Measurements from ENCODE around the gene AIPL1. TPM values are rescaled to one million over a fixed set of nuclear protein-coding genes. Genes with fewer than 3 reads are reported as not detected.
A peak's percentile ranks its signal among the peaks of the same experiment; 100 is the strongest.

Gene AIPL1
- total and polyA plus RNA-seq, 2 of the 4 experiments (the other 2 are of a cell fraction) = not detected

DNA sequence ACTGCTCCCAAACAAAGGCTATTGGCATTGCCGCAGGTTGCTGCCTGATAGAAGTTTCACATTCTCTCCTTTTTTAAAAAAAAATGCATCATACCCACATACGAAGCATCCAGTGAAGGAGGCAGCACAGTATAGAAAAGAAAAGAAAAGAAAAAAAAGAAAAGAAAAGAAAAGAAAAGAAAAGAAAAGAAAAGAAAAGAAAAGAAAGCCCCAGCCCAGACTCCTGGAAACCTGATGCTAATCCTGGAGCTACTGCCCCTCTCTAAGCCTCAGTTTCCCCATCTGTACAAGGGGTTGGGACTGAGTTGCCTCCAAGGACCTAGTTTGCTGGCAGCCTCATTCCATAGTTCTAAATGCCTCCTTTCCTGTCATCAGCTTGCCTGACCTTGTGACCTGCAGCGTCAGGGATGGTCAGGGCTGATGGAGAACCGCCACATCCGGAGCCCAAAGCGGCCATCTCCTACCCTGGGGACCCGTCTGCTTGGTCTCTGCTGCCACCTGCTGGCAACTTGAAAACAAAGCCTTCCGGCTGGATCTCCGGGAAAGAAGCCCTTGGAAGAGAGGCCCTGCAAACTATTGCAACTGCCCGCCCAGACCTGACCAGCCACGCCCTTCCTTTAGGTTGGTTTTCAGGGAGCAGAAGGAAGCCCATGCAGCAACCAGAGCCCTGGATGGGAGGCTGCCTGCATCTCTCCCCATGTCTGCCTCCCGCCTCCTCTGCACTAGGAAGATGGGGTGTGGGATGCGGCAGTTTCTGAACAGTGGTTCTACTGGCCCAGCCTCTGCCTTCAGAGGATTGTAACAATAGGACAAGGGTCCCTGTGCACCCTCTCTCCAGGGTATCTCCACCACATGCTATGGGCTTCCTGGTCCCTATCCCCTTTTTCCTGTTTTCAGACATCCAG lies 13.0 kb downstream of the AIPL1 start (continued):
- TF ChIP-seq RCOR1 (IDR thresholded peaks at IDR 0.05; ENCODE audit: insufficient replicate concordance, low read length) (no peak), CHD1 (IDR thresholded peaks at IDR 0.05; ENCODE audit: low read depth, low read length) (no peak)

DNA sequence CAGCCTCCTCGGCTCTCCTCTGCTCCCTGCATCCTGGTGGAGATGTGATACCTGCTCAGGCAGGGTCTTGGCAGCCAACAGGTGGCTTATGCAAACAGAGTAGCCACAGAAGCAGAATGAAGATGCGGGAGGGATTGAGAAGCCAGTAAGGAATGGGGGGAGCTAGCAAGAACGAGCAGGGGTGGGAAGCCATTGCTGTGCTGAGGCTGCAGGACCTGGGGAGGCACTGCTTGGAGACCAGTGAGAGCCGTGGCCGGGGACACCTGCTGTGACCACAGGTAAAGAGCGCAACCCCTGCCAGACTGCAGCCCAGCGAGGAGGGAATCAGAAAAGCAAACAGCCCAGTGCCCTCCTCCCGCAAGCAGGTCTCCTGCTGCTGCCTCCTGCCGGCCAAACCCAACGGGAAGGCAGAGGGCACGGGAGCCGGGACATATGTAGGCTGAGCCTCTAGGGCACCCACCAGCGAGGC lies 14.7 kb downstream of the AIPL1 start:
- no peak overlapping the region for H3K9ac ChIP-seq (ENCODE audit: low read depth, low read length)
- no peak overlapping the region for H3K14ac ChIP-seq (replicated peaks; ENCODE audit: low read depth, low read length)
- no peak overlapping the region for H3K4me3 ChIP-seq (ENCODE audit: insufficient read depth, low read depth, low read length)
- H3K9me1 ChIP-seq (ENCODE audit: insufficient read depth, low read length) = no peaks in the 10 kb centered on the region
- in situ Hi-C loops (cut with MboI; ENCODE audit: low sequenced_read_pairs) (loop anchor here (5.0 to 25.0 kb wide), 2 partner anchors 233 to 833 kb away; no protein-coding TSS in a partner anchor), dilution Hi-C loops (cut with HindIII; ENCODE audit: low sequenced_read_pairs, unreplicated experiment) (no loop called here), intact Hi-C loops (cut with micrococcal nuclease) (loop anchor here (5.0 kb wide), 2 partner anchors 53 to 933 kb away; partner anchors contain the start of genes DERL2 and MIS12)
- ATAC-seq (ENCODE audit: low read depth) (peak; percentile 31; the same call in 1 of the 2 replicates), DNase-seq (peak; percentile 1)
- H4K5ac ChIP-seq (ENCODE audit: low read depth, low read length) = no peak overlapping the region
- H3K4me1 ChIP-seq (ENCODE audit: control insufficient read depth, insufficient read depth, low read length) = no peaks in the 10 kb centered on the region
- H3K18ac ChIP-seq (ENCODE audit: low read depth, low read length) = no peak overlapping the region
- H4K91ac ChIP-seq (ENCODE audit: insufficient read depth, low read depth, low read length) = no peak overlapping the region
- H2BK5ac ChIP-seq (ENCODE audit: low read depth, low read length, poor library complexity, severe bottlenecking) = no peak overlapping the region
- no peaks in the 10 kb centered on the region for H4K20me1 ChIP-seq (ENCODE audit: insufficient read depth, low read length)
- no peak overlapping the region for H4K8ac ChIP-seq (ENCODE audit: low read depth in 2 of 2, low read length in 2 of 2)
- TF ChIP-seq SMC3 (IDR thresholded peaks at IDR 0.05; ENCODE audit: low read depth, low read length) = peak; percentile 44
- no peak for TF ChIP-seq RCOR1 (IDR thresholded peaks at IDR 0.05; ENCODE audit: insufficient replicate concordance, low read length)
- peak; percentile 36 for TF ChIP-seq RAD21 (IDR thresholded peaks at IDR 0.05; ENCODE audit: low read length)
- TF ChIP-seq, protein P1, sequence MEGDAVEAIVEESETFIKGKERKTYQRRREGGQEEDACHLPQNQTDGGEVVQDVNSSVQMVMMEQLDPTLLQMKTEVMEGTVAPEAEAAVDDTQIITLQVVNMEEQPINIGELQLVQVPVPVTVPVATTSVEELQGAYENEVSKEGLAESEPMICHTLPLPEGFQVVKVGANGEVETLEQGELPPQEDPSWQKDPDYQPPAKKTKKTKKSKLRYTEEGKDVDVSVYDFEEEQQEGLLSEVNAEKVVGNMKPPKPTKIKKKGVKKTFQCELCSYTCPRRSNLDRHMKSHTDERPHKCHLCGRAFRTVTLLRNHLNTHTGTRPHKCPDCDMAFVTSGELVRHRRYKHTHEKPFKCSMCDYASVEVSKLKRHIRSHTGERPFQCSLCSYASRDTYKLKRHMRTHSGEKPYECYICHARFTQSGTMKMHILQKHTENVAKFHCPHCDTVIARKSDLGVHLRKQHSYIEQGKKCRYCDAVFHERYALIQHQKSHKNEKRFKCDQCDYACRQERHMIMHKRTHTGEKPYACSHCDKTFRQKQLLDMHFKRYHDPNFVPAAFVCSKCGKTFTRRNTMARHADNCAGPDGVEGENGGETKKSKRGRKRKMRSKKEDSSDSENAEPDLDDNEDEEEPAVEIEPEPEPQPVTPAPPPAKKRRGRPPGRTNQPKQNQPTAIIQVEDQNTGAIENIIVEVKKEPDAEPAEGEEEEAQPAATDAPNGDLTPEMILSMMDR (conservative IDR thresholded peaks at IDR 0.05; ENCODE audit: low read depth, low read length) = peak; percentile 42
- ChIA-PET POLR2A (ENCODE audit: unreplicated experiment) (no interaction called here), CTCF (interaction anchor here (1.8 kb wide), 1 partner anchor 828 kb away, joined by 11 read pairs; no protein-coding TSS in a partner anchor)
- H2BK120ac ChIP-seq (ENCODE audit: low read depth, low read length) = no peak overlapping the region
- no peak overlapping the region for H2BK15ac ChIP-seq (ENCODE audit: low read depth, low read length)
- H3K4me2 ChIP-seq (ENCODE audit: low read depth, low read length) = no peak overlapping the region
- H2BK20ac ChIP-seq (ENCODE audit: low read depth, low read length) = no peak overlapping the region
- WGBS, 2 experiments (ENCODE audit: extremely low coverage in 2 of 2, insufficient read length in 1 of 2) = 5% methylated on average over 4 of the region's 13 CpGs; no CpG with 5 or more reads in 1 of the 2 experiments
- no peaks in the 10 kb centered on the region for H3K79me1 ChIP-seq (ENCODE audit: low read depth in 1 of 2, low read length in 2 of 2)
- no peak overlapping the region for H3K27ac ChIP-seq (ENCODE audit: insufficient read depth, low read length)
- H2AK9ac ChIP-seq (replicated peaks; ENCODE audit: low read depth, low read length, poor library complexity) = no peak overlapping the region
- peak overlapping the region; percentile 56 for H2AFZ ChIP-seq (replicated peaks; ENCODE audit: low read length, poor library complexity)
- no peak overlapping the region for H3K56ac ChIP-seq (ENCODE audit: extremely low read depth, insufficient read depth, low read length)
- H3K27me3 ChIP-seq (ENCODE audit: control insufficient read depth, insufficient read depth, low read length) = peaks cover 21% of the 10 kb centered on the region
- H2AK5ac ChIP-seq (ENCODE audit: low read depth, low read length) = no peak overlapping the region
- H3K9me3 ChIP-seq (ENCODE audit: control insufficient read depth, insufficient read depth, low read length) = no peaks in the 10 kb centered on the region
- no peak overlapping the region for H3K23ac ChIP-seq (ENCODE audit: low read depth, low read length)
- BruUV-seq (replicated peaks) = no TSS peak
- H3K4ac ChIP-seq (ENCODE audit: low read depth, low read length) = no peak overlapping the region
- H3K36me3 ChIP-seq (ENCODE audit: control insufficient read depth, insufficient read depth, low read length) = no peaks in the 10 kb centered on the region
